SJSA1 (cell line): ENCODE results near the gene FSD1. TPM values are rescaled to one million over a fixed set of nuclear protein-coding genes. Genes with fewer than 3 reads are reported as not detected.
"Not testable (repeated sequence)": the region's sequence is repeated elsewhere in the genome, so short reads cannot be mapped to it uniquely, and the experiment has no call there.

Experiments
- DNase-seq, 2 experiments: peaks; one replicate each; pipeline ENCODE4 v3.0.0-alpha.2; 2015 to 2020; ENCODE audit warnings: low spot score in 2 of 2, low read depth in 1 of 2
- H3K27ac ChIP-seq: fragments of 250-450 bp; sonication (Bioruptor Pico); 2 replicates; pipeline ENCODE4 v1.5.1; 2020; ENCODE audit warnings: mild to moderate bottlenecking, moderate library complexity
- H3K27me3 ChIP-seq: fragments of 250-450 bp; sonication (Bioruptor Pico); replicated peaks from 2 replicates; pipeline ENCODE4 v1.5.1; 2020; ENCODE audit warnings: mild to moderate bottlenecking, moderate library complexity
- H3K36me3 ChIP-seq: fragments of 250-450 bp; sonication (Bioruptor Pico); 2 replicates; pipeline ENCODE4 v1.5.1; 2020; ENCODE audit warnings: mild to moderate bottlenecking
- H3K4me1 ChIP-seq: fragments of 250-450 bp; sonication (Bioruptor Pico); replicated peaks from 2 replicates; pipeline ENCODE4 v1.6.1; 2021; ENCODE audit warnings: mild to moderate bottlenecking
- H3K4me3 ChIP-seq: fragments of 250-450 bp; sonication (Bioruptor Pico); 2 replicates; pipeline ENCODE4 v1.5.1; 2020; ENCODE audit warnings: mild to moderate bottlenecking
- H3K9me3 ChIP-seq: fragments of 250-450 bp; sonication (Bioruptor Pico); replicated peaks from 2 replicates; pipeline ENCODE4 v1.5.1; 2020; ENCODE audit warnings: mild to moderate bottlenecking
- total RNA-seq: library from RNA; depleted of rRNA; stranded (reverse); fragments of >200 nt; shearing (Covaris generic); gene quantifications from 2 replicates; pipeline ENCODE4 v1.2.3, GENCODE V29; 2014

The FSD1 gene
- total RNA-seq, 1 experiment from 2014 or later = 4.5 TPM

- H3K27me3 ChIP-seq = peaks cover 43% of the 10 kb centered on the region
- no peaks in the 10 kb centered on the region for H3K36me3 ChIP-seq
- H3K27ac ChIP-seq = no peak overlapping the region
- no peaks in the 10 kb centered on the region for H3K9me3 ChIP-seq
- no peak for DNase-seq
- H3K4me3 ChIP-seq = no peak overlapping the region
- H3K4me1 ChIP-seq = no peaks in the 10 kb centered on the region
Measured at GRCh38 chr19:4277191-4277696, 27.2 kb upstream of the FSD1 start.

GRCh38 chr19:4278010-4278409 is 26.4 kb upstream of the FSD1 start:
- DNase-seq = no peak
- Histone ChIP-seq H3K27ac (no peak overlapping the region), H3K4me1 (no peaks in the 10 kb centered on the region), H3K4me3 (no peak overlapping the region), H3K27me3 (peaks cover 50% of the 10 kb centered on the region), H3K36me3 (no peaks in the 10 kb centered on the region), H3K9me3 (no peaks in the 10 kb centered on the region)

- peaks cover 55% of the 10 kb centered on the region for H3K27me3 ChIP-seq
- DNase-seq = no peak
- no peak within 1 kb of the TSS for H3K4me3 ChIP-seq
- no peaks in the 10 kb centered on the region for H3K9me3 ChIP-seq
- H3K27ac ChIP-seq = no peak within 1 kb of the TSS
- H3K4me1 ChIP-seq = no peaks in the 10 kb centered on the region
- H3K36me3 ChIP-seq = no peaks in the 10 kb centered on the region
Measured at GRCh38 chr19:4278419-4279266, 25.8 kb upstream of the FSD1 start, which contains the start of gene SHD. Gene SHD (plus strand): TSS chr19:4279266. CDS start chr19:4280064, 798 bp downstream.

DNA sequence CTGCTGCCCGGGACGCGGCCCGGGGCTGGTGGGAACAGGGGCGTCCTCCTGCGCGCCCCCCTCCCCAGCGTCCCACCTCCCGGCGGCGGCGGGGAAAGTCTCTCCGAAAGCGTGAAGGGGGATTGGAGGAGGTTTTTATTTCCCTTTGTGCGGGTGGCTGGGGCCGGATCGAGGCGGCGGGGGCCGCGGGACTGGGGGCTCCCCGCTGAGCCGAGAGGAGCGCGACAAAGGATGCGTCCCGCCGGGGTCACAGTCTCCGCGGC is 25.2 kb upstream of the FSD1 start:
- Histone ChIP-seq H3K9me3 (no peaks in the 10 kb centered on the region), H3K27me3 (peaks cover 61% of the 10 kb centered on the region), H3K4me3 (no peak overlapping the region), H3K36me3 (no peaks in the 10 kb centered on the region), H3K27ac (no peak overlapping the region), H3K4me1 (no peaks in the 10 kb centered on the region)
- no peak for DNase-seq

DNA sequence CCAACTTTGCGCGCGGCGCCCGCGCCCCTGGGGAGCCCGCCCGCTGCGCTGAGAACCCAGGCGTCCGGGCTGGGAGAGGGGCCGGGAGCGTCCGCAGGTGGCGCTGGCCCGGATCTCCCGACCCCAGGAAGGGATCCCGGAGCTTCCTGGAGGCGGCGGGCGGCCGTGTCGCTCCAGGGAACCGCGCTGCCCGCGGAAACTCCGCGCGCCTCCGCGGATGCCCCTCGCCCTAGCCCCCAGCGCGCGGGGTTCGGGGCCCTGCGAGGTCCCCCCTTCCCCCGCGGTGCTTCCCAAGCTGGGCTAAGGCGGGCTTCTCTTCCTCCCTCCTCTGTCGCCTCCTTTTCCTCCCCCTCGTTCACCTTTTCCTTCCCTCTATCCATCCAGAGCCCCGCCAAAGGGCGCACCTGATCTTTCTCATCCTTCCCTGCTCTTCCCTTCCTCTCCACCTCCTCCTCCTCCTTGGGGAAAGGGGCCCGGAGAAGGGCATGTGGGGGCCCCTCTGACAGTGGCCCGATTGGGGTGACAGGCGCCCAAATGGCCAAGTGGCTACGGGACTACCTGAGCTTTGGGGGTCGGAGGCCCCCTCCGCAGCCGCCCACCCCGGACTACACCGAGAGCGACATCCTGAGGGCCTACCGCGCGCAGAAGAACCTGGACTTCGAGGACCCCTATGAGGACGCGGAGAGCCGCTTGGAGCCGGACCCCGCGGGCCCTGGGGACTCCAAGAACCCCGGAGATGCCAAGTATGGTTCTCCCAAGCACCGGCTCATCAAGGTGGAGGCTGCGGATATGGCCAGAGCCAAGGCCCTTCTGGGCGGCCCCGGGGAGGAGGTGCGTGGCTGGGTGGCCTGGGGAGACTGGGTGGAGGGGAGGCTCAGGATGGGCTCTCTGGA is 24.6 kb upstream of the FSD1 start:
- H3K9me3 ChIP-seq = no peaks in the 10 kb centered on the region
- no peaks in the 10 kb centered on the region for H3K36me3 ChIP-seq
- H3K4me1 ChIP-seq = no peaks in the 10 kb centered on the region
- no peak for DNase-seq
- H3K27me3 ChIP-seq = peaks cover 67% of the 10 kb centered on the region
- no peak overlapping the region for H3K27ac ChIP-seq
- no peak overlapping the region for H3K4me3 ChIP-seq

GRCh38 chr19:4284176-4284958 is 20.0 kb upstream of the FSD1 start:
- H3K4me1 ChIP-seq = no peaks in the 10 kb centered on the region

DNA sequence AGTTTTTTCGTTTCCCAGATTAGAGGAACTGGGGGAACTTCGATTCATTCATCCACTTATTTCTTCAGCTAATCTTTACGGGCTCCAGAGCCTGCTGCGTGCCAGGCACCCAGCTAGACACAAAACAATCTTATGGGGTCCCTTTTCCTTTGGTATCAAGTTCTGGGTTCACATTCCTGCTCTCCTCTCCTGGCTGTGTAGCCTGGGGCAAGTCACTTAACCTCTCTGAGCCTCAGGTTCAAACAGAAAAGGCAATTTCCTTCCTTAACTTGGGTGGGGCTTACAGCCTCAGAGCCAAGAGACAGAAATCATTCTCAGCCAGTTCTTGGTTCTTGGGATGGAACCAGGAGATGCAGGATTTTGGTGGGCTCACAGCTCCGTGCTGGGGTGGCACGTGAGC is 19.4 kb upstream of the FSD1 start:
- Histone ChIP-seq H3K4me1 (no peaks in the 10 kb centered on the region), H3K4me3 (no peak overlapping the region), H3K9me3 (no peaks in the 10 kb centered on the region), H3K27me3 (peaks cover 58% of the 10 kb centered on the region), H3K27ac (no peak overlapping the region), H3K36me3 (no peaks in the 10 kb centered on the region)
- no peak for DNase-seq

More at GRCh38 chr19:4284176-4284958, 20.0 kb upstream of the FSD1 start:
- no peaks in the 10 kb centered on the region for H3K9me3 ChIP-seq
- DNase-seq = no peak
- H3K27ac ChIP-seq = no peak overlapping the region
- H3K27me3 ChIP-seq = peaks cover 64% of the 10 kb centered on the region
- H3K36me3 ChIP-seq = no peaks in the 10 kb centered on the region
- H3K4me3 ChIP-seq = no peak overlapping the region

DNA sequence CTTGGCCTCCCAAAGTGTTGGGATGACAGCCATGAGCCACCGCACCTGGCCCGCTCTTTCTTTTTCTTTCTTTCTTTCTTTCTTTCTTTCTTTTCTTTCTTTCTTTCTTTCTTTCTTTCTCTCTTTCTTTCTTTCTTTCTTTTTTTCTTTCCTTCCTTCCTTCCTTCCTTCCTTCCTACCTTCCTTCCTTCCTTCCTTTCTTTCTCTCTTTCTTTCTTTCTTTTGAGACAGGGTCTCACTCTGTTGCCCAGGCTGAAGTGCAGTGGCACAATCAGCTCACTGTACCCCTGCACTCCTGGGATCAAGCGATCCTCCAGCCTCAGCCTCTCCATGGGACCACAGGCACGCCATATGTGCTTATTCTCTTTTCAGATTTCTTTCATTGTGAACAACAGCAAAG is 18.3 kb upstream of the FSD1 start:
- not testable (repeated sequence) for H3K27ac ChIP-seq, H3K36me3 ChIP-seq, H3K4me1 ChIP-seq, DNase-seq, H3K9me3 ChIP-seq, H3K4me3 ChIP-seq
- peaks cover 47% of the 10 kb centered on the region for H3K27me3 ChIP-seq

DNA sequence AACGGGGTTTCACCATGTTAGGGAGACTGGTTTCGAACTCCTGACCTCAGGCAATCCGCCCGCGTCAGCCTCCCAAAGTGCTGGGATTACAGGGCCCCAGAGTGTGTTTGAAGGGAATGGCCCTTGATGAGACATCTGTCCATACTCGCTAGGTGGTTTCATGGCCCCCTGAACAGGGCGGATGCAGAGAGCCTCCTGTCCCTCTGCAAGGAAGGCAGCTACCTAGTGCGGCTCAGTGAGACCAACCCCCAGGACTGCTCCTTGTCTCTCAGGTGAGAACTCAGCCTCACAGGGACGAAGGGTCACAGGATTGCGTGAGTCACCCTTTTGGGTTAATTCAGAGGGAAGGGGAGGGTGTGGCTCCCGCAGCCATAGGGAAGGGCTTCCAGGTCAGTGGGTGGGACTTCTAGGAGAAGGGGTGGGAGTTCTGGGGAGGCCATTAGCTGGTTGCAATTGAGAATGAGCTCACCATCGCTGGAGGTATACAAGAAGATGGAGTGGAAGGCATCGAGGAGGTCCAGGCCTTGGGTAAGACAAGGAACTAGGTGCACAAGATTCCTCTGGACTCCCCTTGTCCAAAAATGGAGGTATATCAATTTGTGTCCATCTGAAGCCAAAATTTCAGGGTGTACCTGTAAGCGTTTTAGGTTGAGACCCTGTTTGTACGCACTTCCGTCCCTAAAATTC is 16.2 kb upstream of the FSD1 start:
- Histone ChIP-seq H3K36me3 (no peaks in the 10 kb centered on the region), H3K4me3 (no peak overlapping the region), H3K9me3 (no peaks in the 10 kb centered on the region), H3K4me1 (no peaks in the 10 kb centered on the region), H3K27me3 (peaks cover 27% of the 10 kb centered on the region), H3K27ac (no peak overlapping the region)
- no peak for DNase-seq

DNA sequence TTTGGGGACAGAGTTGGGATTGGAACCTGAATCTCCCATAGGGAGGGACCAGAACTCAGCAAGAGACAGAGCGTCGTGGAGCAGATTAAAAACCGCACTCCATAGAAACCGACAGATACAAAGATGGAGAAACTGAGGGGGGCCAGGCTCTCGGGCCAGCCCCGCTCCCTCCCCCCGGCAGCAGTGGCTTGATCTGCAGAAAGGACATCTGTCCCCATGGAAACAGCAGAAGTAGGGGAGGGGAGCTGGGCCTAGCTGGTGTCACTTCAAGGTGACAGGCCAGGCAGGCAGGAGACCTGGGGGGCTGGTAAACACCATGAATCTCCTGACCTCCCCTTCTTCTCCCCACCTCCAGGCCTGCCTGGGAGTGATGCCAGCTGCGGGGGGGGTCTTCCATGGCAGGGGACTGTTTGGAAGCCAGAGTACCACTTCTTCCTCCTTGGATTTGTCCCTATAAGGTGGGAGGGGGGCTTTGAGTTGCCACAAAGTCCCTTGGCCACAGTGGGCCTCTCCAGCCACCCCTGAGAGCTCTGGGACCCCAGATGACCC is 13.1 kb upstream of the FSD1 start:
- no peak overlapping the region for H3K4me3 ChIP-seq
- H3K4me1 ChIP-seq = no peaks in the 10 kb centered on the region
- no peaks in the 10 kb centered on the region for H3K9me3 ChIP-seq
- no peaks in the 10 kb centered on the region for H3K36me3 ChIP-seq
- no peak overlapping the region for H3K27ac ChIP-seq
- H3K27me3 ChIP-seq = peaks cover 13% of the 10 kb centered on the region
- DNase-seq = no peak

DNA sequence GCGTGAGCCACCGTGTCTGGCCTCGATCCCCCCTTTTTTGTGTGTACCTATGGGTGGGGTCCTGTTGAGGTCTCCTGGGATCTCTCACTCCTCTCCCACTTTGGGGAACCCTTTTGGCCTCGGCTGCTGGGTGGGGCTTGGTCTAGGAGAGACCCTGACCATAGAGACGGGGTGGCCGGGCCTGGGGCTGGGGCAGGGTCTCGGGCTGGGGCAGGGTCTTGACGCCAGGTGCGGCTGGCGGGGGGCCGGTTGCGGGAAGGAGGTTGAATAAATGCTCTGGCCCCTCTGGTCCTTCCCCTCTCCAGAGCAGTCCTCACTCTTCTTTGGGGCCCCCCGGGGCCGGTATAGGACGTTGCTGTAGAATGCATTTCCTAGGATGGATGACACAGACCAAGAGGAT is 11.9 kb upstream of the FSD1 start:
- no peak overlapping the region for H3K4me3 ChIP-seq
- DNase-seq = no peak
- no peaks in the 10 kb centered on the region for H3K9me3 ChIP-seq
- no peaks in the 10 kb centered on the region for H3K36me3 ChIP-seq
- H3K27me3 ChIP-seq = peaks cover 4% of the 10 kb centered on the region; the same call in 1 of the 2 replicates
- H3K4me1 ChIP-seq = no peaks in the 10 kb centered on the region
- H3K27ac ChIP-seq = no peak overlapping the region

DNA sequence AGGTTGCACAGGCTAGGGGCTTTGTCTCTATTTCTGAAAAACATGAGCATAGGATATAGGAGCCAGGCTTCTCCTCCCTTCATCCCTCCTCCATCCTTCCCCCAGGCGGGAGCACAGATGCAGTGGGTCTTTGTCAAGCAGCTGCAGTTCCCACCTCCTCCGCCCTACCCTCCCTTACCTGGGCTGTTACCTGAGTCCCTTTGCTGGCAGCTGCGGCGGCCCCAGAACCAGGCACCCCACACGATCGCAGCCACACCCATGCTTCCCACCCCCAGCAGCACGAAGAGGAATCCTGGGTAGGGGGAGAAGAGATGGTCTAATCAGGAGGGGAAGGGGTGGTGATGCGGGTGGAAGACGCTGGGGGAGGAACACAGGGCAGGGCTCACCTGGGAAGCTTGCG is 10.0 kb upstream of the FSD1 start:
- no peak for DNase-seq

More for the DNA sequence above, 10.0 kb upstream of the FSD1 start:
- H3K27ac ChIP-seq = no peak overlapping the region
- no peaks in the 10 kb centered on the region for H3K4me1 ChIP-seq
- no peaks in the 10 kb centered on the region for H3K36me3 ChIP-seq
- peaks cover 4% of the 10 kb centered on the region; the same call in 1 of the 2 replicates for H3K27me3 ChIP-seq
- no peaks in the 10 kb centered on the region for H3K9me3 ChIP-seq
- H3K4me3 ChIP-seq = no peak overlapping the region
